HG02973 (cell line): ENCODE measurements around the gene SPDYE1.
"Not testable (repeated sequence)": the region's sequence is repeated elsewhere in the genome, so short reads cannot be mapped to it uniquely, and the experiment has no call there.

ENCODE experiments used
- ATAC-seq: cut with Tn5 transposase; IDR thresholded peaks from one replicate; pipeline ENCODE4 v1.9.1; 2021; ENCODE audit warnings: moderate library complexity; ENCODE audit not compliant: unreplicated experiment

SPDYE1 gene, protein sequence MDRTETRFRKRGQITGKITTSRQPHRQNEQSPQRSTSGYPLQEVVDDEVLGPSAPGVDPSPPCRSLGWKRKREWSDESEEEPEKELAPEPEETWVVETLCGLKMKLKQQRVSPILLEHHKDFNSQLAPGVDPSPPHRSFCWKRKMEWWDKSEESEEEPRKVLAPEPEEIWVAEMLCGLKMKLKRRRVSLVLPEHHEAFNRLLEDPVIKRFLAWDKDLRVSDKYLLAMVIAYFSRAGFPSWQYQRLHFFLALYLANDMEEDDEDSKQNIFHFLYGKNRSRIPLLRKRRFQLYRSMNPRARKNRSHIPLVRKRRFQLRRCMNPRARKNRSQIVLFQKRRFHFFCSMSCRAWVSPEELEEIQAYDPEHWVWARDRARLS

DNA sequence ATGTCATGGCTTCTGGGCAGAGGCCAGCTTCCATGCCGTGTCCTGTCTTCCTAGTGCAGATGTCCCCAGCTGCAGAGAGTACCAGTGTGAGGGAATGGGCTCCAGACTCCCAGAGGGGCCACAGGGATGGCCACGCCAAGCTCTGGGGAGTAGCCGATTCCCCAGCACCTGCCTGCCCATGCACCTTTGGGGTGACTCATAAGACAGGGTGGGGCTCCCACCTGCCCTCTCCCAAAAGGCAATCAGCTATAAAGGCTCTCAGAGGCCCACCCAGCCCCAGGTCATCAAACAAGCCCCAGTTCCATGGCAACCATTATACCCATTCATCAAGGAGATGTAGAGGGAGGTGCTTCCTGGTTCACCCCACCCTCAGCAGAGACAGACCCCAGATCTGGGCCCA is at the start of gene SPDYE1:
Gene SPDYE1, plus strand, starts transcription at position 366 of the 400 bp plus-strand sequence. CDS start 2,053 bp downstream, outside the sequence.
- ATAC-seq: not testable (repeated sequence)

DNA sequence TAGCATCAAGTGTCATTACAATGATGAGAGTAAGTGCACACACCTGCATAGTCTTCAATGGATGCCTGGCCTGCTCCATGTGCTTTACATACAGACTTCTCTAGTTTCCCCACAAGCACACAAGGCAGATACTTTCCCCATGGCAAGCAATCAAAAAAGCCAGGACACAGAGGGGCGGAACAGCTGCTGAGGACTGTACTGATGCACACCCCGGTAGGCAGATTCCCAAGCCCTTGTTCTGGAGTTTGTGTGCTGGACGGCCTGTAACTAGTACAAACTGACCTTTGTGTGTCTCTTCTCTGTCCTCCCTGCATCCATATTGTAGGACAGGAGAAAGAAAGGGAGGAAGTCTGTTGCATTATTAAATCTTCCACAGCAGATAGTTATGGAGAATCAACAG is 45.7 kb upstream of the SPDYE1 start:
- ATAC-seq: no peak

DNA sequence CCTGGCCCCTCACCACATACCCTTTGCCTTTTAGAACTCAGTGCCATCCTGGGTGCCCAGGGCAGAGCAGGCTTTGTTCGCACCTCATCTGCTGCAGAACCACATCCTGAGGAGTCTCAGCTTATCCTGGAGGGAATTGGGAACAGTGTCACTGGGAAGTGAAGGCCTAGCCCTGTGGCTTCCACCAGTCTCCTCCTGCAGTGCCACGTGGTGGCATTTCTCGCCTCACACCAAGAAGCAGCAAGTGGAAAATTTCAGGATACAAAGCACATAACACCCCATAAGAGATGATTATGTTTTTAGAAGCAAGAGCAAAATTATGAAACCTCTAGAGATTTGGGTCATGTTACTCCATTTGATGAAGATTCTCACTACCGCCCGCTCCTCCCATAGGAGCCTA is 44.6 kb upstream of the SPDYE1 start:
- ATAC-seq: no peak

- no peak for ATAC-seq
Measured at GRCh38 chr7:43954524-43955228, 43.0 kb upstream of the SPDYE1 start.

- ATAC-seq: no peak
Measured at GRCh38 chr7:43956027-43956426, 41.7 kb upstream of the SPDYE1 start.

DNA sequence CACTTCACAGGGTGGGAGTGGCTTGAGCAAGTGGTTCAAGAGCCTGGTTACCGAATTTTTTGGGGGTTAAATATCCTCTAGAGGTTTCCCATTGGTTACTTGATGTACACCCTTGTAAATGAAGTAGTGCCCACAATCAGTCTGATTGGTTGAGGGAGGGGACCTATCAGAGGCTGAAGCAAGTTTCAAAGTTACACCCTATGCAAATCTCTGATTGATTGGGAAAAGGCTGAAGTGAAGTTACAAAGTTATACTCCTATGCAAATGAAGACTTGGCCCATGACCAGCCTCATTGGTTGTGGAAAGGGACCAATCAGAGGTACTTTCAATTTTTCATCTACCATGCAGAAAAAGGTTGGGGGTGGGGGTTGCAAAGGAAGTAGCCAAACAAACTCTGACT is 36.8 kb upstream of the SPDYE1 start:
- no peak for ATAC-seq

DNA sequence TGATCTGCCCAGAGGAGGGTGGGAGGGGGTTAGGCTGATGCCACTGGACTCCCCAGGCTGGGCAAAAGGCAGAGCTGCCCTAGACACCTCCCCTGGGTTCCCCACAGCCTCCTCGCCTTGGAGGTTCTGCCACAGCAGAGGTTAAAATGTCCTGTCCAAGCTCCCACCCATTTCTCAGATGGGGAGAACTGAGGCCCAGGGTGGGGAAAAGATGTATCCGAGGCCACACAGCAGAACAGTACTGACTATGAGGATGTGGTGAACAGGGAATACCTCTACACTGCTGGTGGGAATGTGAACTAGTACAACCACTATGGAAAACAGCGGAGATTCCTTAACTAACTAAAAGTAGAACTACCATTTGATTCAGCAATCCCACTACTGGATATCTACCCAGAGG is 31.3 kb upstream of the SPDYE1 start:
- not testable (repeated sequence) for ATAC-seq

- not testable (repeated sequence) for ATAC-seq
Measured at GRCh38 chr7:43968172-43969040, 29.3 kb upstream of the SPDYE1 start.

DNA sequence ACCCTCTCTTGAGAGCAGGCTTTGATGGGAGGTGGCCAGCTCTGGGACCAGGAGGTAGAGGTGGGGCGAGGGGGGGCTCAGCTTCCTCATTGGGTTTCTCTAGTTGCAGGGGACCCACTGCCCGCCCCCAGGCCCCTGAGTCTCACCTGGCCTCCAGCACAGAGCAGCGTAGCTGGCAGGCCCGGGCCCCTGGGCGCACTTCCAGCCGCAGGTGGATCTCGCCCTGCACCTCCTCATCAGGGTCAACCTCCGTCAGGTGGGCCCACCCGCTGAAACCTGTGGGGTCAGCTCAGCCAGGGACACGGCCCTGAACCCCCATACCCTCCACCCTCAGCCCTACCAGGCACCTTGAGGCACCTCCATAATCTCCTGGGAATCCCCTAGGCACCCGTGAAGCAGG is 28.1 kb upstream of the SPDYE1 start:
- not testable (repeated sequence) for ATAC-seq

GRCh38 chr7:43970698-43971097 is 27.0 kb upstream of the SPDYE1 start:
- not testable (repeated sequence) for ATAC-seq

GRCh38 chr7:43974033-43974573 is 23.6 kb upstream of the SPDYE1 start:
- ATAC-seq: not testable (repeated sequence)

- ATAC-seq: not testable (repeated sequence)
Measured at GRCh38 chr7:43974725-43975482, 22.8 kb upstream of the SPDYE1 start.

- no peak for ATAC-seq
Measured at GRCh38 chr7:43977525-43977924, 20.2 kb upstream of the SPDYE1 start.

DNA sequence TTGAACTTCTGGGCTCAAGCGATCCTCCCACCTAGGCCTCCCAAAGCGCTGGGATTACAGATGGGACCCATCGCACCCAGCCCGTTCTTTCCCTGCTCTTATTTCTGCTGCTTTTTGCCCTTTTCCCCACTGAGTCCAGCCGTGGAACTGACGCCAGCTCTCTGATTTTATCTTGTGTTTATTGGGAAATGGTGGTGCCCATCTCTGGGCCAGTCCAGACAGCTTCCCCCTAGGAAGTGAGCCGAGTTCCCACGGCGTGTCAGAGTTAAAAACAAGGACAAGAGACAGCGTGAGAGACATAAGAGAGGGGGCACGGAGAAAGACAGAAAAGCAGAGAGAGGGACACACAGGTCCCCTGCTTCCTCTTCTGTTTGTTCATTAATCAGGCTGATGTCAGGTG is 19.6 kb upstream of the SPDYE1 start:
- not testable (repeated sequence) for ATAC-seq

GRCh38 chr7:43982848-43983247 is 14.8 kb upstream of the SPDYE1 start:
- not testable (repeated sequence) for ATAC-seq

DNA sequence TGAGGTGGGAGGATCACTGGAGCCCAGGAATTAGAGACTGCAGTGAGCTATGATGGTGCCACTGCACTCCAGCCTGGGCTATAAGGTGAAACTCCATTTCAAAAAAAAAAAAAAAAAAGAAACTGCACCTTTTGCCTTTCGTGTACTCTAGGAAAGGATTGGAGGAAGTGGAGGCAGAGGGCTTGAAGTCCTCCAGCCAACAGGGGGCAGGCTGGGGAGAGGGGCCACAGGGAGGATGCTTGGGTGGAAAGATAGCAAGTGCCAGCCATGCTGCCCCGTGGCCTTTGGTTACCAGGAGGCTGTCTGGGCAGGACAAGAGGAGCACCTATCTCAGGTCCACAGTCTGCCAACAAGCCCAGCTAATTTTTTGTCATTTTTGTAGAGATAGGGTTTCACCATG is 14.0 kb upstream of the SPDYE1 start:
- not testable (repeated sequence) for ATAC-seq

- ATAC-seq: peak; percentile 42
Measured at GRCh38 chr7:43985904-43986864, 11.5 kb upstream of the SPDYE1 start.

- not testable (repeated sequence) for ATAC-seq
Measured at GRCh38 chr7:43987476-43987875, 10.2 kb upstream of the SPDYE1 start.

DNA sequence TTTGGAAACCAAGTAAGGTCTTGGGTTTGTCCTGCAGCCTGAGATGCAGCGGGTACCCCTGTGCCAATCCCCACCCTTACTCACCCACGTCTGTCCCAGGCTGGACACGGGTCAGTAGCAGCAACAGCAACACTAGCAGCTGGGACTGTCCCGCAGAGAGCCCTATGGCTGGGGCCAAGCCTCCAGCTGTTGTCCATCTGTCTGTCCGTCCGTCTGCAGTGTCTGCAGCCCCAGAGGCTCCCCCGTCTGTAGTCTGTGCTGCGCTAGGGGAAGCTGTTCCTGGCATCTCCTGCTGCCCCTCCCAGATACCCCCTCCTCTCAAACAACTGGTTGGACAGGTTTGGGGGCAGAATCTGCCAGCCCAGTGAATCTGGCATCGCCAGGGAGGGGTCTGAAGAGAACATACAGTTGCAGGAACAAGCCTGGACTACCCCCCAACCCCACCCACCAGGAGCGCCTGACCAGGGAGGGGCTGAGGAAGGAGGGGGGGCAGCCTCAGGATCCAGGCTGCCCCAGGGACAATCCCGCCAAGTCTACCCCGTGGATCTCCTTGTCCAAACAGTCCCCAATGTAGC is 7.6 kb upstream of the SPDYE1 start:
- ATAC-seq: not testable (repeated sequence)
